GM19193 (cell line): Measurements from ENCODE around the gene LIX1L.
A peak's percentile ranks its signal among the peaks of the same experiment; 100 is the strongest.

ENCODE experiments used
- POLR2A ChIP-seq: IDR thresholded peaks from 4 replicates; pipeline ENCODE4 v1.6.1; 2011; ENCODE audit not compliant: insufficient read depth, insufficient read length; ENCODE audit errors: extremely low read depth

Gene LIX1L

DNA sequence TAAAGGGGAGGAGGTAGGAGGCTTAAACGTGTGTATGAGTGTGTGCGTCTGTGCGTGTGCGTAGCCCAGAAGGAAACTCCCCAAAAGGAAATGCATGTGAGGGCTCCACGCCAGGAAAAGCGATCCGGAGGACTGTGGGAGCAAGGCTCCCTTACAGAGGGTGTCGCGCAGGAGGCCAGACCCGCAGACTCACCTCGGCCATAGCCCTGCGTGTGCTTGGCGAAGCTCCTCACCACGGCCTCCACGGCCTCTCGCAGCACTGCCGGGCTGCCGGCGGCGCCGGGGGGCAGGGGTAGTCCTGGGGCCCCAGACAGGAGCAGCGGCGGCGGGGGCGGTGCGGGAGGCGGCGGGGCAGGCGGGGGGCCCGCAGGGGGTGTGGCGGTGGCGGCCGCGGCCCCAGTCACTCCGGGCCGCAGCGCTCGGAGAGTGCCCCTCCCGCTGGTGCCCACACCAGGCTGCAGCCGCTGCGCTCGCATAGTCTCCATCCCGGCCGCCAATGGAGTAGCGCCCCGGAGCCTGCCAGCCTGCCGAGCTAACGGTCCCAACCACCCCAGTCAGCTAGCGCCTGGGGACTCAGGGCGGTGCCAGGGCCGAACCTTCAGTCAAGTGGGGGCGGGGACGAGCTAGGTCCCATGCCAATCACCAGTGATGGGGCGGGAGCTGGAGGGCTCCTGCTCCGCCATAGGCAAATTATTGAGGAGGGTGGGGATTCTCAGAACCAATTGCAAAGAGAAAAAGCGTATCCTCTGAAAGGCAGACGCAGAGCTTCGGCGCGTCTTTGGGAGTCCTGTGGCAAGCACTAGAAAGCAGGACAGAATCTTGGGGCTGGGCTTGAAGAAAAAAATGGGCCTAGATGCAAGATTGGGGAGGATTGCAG lies at the start of gene LIX1L:
TSS of gene LIX1L (minus strand) at position 575 of the 877 bp plus-strand sequence. CDS start at position 485, 90 bp downstream.
- TF ChIP-seq POLR2A = peak; percentile 79

DNA sequence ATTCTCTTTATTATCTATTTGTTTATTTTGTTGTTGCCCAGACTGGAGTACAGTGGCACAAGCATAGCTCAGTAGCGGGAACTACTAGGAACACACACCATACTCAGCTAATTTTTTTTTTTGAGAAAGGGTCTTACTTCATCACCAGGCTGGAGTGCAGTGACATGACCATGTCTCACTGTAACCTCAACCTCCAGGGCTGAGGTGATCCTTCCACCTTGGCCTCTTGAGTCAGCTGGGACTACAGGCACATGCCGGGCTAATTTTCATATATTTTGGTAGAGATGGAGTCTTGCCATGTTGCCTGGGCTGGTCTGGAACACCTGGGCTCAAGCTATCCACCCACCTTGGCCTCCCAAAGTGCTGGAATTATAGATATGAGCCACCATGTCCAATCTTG lies 43.9 kb upstream of the LIX1L start:
- TF ChIP-seq POLR2A = no peak

DNA sequence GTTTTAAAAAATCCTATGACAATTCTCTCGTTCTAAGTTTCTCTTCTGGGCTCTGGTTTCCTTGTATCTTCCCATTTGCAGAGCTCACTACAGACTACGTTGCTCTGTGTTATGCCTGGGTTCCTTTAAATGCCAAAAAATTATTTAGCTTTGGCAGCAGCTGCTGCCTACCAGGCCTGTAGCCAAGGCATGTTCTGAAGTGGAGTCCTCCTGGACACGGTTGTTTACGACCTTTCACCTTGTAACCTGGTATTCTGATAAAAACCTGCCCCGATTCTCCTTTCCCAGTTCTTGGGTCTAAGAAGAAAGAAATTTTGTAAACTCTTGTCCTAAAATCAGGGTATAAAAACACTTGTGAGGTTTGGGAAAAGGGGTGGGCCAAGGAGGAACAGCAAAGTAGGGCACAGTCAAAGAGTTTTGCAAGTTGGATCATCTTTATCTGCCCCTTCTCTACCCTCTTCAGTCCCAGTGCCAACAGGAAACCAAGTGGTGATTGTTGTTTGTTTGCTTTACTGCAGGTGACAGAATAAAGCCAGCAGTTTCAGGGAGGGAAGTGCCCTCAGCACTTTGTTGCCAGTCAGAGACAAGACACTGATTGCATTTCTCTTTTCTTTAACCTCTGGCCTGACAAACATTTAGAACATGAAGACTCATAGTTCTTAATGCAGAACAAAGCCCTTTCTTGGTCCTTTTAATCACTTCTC lies 41.7 kb upstream of the LIX1L start:
- no peak for TF ChIP-seq POLR2A

DNA sequence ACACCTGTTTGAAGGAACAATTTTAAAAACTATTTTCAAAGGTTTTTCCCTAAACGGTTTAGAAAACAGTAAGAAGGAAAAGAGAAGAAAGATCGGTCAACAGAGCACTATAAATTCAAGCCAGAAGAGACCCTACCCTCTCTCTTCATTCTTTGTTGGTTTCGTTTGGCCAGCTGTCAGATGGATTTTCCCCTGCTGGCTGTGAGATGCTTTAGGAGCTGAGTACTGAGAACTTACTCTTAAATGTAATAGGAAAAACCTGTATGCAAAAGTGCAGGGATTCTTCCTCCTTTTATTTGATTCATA lies 39.9 kb upstream of the LIX1L start:
- TF ChIP-seq POLR2A = no peak

DNA sequence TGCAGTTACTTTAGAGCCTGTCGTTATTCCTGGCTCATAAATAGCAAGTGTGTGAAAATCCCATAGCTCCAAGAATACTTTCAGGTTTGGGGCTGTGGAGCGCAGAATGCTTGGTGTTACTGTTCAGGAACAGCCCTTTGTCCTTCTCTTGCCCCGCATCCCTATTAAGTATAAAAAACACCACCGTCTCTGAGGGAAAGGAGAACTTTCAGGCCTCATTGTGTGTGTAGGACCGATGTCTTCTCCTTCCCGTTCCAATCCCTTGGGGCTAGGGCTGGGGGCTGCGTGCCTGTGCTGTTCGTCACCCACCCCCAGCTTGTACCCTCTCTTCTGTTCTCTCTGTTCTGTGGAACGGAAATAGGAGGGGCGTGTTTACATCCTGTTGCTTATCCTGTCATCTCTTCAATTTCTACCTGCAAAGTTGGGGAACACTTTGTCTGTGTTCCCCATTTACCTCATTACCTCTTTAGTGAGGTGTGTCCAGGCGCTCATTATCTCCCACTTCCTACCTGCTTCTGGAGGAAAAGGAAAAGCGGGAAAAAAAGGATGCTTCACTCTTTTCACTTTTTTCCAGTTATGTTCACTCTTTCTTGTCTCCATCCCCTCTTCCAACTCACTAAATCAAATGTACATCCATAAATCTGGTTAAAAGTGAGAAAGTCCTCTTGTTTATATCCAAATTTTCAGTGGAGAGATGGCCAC lies 39.4 kb upstream of the LIX1L start:
- TF ChIP-seq POLR2A = peak; percentile 13

DNA sequence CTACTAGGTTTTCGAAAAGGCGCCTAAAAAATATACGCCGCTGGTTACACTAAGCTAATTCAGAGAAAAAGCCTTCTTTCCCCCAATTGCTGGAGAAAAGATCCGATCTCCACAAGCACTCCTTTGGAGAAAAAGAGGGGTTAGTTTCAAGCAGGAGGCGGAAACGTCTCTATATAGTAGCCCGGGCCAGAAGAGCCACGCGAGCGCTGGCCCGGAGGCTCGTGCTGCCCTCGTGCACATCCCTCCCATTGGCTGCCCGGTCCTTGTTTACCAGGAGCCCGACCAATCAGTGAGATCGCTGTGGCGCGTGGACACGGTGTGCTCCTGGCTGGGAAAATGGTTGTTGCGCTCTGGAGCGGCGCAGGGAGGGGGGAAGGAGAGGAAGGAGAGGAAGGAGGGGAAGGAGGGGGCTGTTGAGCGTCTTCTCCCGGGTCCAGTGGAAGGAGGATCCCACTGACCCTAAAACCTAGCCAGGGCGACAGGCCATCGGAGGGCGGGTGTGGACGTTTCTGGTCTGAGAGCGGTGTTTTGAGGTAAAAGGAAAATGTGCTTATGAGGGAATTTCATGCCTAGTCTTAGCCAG lies 38.7 kb upstream of the LIX1L start, which contains the start of gene TXNIP:
TSS of gene TXNIP (minus strand) at position 147 of the 583 bp plus-strand sequence. CDS start 313 bp downstream, outside the sequence.
- peak; percentile 93 for TF ChIP-seq POLR2A

DNA sequence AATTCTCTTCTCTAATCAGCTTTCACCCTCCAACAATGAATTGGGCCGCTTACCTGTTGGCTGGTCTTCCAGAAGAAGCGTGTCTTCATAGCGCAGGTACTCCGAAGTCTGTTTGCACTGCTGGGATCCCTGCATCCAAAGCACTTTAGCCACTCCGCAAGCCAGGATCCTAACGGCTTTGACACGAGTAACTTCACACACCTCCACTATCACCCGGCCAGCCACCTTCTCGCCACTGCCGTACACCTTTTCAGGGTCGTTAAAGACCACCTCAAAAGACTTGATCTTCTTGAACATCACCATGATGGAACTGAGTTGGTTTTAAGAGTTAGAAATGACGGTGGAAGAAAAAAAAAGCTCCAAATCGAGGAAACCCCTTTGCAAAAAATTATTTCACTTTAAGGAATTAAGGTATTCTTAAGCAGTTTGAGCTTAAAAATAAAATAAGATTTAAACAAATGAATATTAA lies 38.2 kb upstream of the LIX1L start:
- TF ChIP-seq POLR2A = no peak

DNA sequence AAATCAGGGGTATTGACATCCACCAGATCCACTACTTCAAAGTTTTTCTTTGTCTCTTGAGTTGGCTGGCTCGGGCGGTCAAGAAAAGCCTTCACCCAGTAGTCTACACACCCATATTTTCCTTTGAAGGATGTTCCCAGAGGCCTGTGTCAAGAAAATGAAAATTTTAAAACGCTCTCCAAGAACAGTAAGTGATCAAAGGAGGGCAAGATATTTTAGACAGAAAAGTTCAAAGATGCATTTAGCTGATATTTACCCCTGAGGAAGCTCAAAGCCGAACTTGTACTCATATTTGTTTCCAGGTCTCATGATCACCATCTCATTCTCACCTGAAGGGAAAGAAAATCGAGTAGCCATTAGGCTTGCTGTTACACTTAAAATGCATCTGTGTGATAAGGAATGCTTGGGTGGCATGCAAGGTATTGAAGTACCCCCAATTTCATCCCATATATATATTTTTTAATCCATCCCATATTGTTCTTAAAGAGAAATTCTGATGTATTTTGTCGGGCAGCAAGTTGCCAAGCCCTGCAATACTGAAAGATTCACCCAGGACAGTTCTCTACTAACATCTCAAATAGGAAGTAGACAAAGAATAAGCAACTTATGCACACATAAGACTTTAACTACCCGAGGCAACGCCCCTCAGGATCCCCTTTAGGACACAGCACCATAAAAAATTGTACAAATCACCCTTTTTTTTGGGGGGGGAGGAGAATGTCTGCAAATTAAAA lies 37.5 kb upstream of the LIX1L start:
- no peak for TF ChIP-seq POLR2A

DNA sequence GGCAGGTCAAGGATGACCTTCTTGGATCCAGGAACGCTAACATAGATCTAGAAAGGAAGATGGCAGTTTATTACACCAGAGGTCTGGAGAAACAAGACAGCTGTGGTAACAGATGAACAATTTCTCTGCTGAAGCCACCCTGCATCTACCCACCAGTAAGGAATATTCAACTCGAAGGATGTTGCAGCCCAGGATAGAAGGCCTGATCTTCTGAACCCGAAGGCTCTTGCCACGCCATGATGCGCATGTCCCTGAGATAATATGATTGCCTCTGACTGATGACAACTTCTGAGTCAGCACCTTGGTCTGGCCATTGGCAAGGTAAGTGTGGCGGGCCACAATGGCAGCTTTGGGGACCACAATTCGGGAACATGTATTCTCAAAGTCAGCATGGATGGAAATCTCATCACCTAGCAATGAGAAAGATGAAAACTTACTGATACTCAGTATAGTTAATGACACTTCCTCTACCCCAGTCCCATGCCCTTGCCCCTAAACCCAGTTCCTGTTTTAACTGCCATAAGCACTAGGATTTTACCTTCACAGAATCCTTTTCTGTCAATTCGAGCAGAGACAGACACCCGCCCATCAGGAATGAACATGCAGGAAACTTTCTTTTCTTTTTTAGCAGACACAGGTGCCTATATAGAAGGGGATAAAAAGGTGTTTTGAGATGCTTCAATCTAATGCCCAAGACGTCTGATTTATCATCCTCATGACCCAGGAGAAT lies 36.7 kb upstream of the LIX1L start:
- TF ChIP-seq POLR2A = peak; percentile 27

DNA sequence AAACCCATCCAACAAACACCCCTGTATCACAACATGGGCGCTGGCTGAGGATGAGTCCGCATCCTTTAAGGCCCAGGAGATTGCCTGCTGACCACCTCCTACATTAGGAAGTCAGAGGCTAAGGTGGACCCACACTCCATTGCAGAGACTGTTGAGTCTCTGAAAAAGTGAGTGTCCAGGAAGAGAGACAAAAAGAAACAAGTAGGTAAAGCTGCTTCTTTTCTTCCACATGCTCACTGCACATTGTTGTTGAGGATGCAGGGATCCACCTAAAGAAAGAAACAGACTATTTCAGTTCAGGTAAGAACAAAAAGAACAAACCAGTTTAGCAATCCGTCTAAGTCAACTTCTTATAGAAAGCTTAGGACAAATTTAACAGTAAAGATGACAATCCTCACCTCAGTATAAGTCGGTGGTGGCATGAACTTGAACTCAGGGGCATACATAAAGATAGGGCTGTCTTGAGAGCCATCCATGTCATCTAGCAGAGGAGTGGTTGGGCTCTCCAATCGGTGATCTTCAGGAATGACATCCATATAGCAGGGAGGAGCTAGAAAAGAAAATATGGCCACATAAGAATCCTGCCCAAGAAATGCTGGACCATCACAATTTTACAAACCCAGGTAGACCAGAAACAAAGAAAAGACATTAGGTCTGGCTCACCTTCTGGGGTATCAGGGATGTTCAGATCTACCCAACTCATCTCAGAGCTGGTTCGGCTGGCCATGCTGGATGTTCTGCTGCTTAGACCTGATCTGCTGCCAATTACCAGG lies 36.0 kb upstream of the LIX1L start:
- TF ChIP-seq POLR2A = peak; percentile 22

DNA sequence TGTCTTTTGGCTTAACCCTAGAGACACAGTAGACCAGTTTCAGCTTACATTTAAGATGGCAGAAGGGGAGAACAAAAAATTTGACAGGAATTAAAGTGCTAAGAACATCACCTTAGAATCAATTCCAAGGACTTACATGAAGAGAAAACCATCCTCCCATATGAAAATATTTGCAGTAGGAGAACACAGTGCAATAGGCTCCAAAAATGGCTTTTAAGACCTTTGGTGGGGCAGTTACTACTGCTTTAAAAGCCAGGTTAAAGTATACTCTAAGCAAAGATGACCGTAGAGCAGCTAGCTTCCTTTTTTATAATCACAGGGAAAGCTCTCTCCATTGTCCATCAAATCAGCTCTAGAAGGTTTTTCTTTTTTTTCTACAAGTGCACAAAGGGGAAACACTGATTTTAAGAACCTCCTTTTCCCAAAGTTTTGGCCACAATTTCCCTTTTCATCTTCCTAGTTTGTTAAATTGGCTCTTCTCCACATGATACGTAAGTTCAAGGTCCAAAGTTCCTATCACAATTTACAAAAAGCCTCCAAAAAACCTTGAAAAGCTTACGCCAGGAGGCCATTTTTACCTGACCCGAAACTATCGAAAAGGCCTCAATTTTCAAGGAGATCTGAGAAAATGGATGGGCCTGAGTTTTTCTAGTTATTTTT lies 35.3 kb upstream of the LIX1L start:
- no peak for TF ChIP-seq POLR2A

DNA sequence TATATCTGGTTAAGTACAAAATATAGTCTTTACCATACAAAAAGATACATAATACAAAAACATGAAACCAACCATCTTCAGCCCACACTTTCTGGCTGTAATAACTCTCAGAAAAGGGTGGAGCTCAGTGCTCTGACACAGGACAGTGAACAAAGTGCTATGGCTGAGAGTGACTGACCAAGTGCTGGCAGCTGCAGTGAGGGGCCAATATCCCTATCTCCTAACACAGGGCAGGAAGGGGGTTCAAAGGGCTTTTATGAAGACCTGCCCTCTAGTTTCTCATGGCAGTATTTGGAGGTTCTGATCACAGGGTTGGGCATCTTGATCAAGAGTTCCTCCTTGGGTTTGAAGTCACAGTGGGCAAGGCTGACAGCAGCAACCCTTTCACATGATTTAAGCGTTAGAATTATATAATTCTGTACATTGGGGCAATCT lies 34.7 kb upstream of the LIX1L start:
- no peak for TF ChIP-seq POLR2A
